GM12878 (cell line): ENCODE results near the gene PRDM2. TPM values are rescaled to one million over a fixed set of nuclear protein-coding genes. Genes with fewer than 3 reads are reported as not detected.

Source experiments
- BMI1 ChIP-seq: fragments of 450-650 bp; IDR thresholded peaks from 2 replicates; pipeline ENCODE4 v1.6.1; 2016; ENCODE audit warnings: mild to moderate bottlenecking, moderate library complexity, borderline replicate concordance
- CHD1 ChIP-seq: IDR thresholded peaks from 2 replicates; pipeline ENCODE4 v1.6.1; 2012; ENCODE audit warnings: low read depth, low read length, improper control_type of control experiment
- E2F4 ChIP-seq: IDR thresholded peaks from 2 replicates; pipeline ENCODE4 v1.6.1; 2012; ENCODE audit warnings: low read depth, low read length, improper control_type of control experiment
- E2F8 ChIP-seq: fragments of 450-650 bp; IDR thresholded peaks from 2 replicates; pipeline ENCODE4 v1.6.1; 2018; ENCODE audit warnings: mild to moderate bottlenecking, low read depth, moderate library complexity; ENCODE audit not compliant: partially characterized antibody
- IKZF1 ChIP-seq: fragments of 450-650 bp; conservative IDR thresholded peaks from 2 replicates; pipeline ENCODE4 v1.6.1; 2017; ENCODE audit warnings: antibody characterized with exemption, mild to moderate bottlenecking
- IRF5 ChIP-seq: fragments of 450-650 bp; IDR thresholded peaks from 2 replicates; pipeline ENCODE4 v1.6.1; 2017; ENCODE audit warnings: borderline replicate concordance
- NR2C1 ChIP-seq: fragments of 450-650 bp; IDR thresholded peaks from 2 replicates; pipeline ENCODE4 v1.6.1; 2017; ENCODE audit warnings: antibody characterized with exemption, mild to moderate bottlenecking, moderate library complexity
- NR2F1 ChIP-seq: fragments of 450-650 bp; conservative IDR thresholded peaks from 2 replicates; pipeline ENCODE4 v1.6.1; 2017; ENCODE audit warnings: mild to moderate bottlenecking
- PAX5 ChIP-seq: IDR thresholded peaks from 2 replicates; pipeline ENCODE4 v1.6.1; 2011; ENCODE audit warnings: low read depth, low read length, borderline replicate concordance
- PKNOX1 ChIP-seq: fragments of 450-650 bp; IDR thresholded peaks from 2 replicates; pipeline ENCODE4 v1.6.1; 2016; ENCODE audit warnings: mild to moderate bottlenecking
- POLR2AphosphoS5 ChIP-seq: IDR thresholded peaks from 2 replicates; pipeline ENCODE4 v1.6.1; 2011; ENCODE audit warnings: mild to moderate bottlenecking, low read length, inconsistent platforms
- RELA ChIP-seq: fragments of 450-650 bp; IDR thresholded peaks from 2 replicates; pipeline ENCODE4 v1.8.0; 2014; ENCODE audit warnings: borderline replicate concordance; ENCODE audit not compliant: partially characterized antibody
- SIN3A ChIP-seq: IDR thresholded peaks from 2 replicates; pipeline ENCODE4 v1.6.1; 2012; ENCODE audit warnings: low read depth, low read length, improper control_type of control experiment
- STAT1 ChIP-seq: fragments of 450-650 bp; conservative IDR thresholded peaks from 2 replicates; pipeline ENCODE4 v1.6.1; 2014; ENCODE audit warnings: antibody characterized with exemption, mild to moderate bottlenecking
- TBL1XR1 ChIP-seq: IDR thresholded peaks from 2 replicates; pipeline ENCODE4 v1.6.1; 2012; ENCODE audit warnings: low read depth, low read length, improper control_type of control experiment
- USF2 ChIP-seq: IDR thresholded peaks from 2 replicates; pipeline ENCODE4 v1.6.1; 2011; ENCODE audit warnings: low read depth, low read length, improper control_type of control experiment, borderline replicate concordance
- WRNIP1 ChIP-seq: IDR thresholded peaks from 2 replicates; pipeline ENCODE4 v1.6.1; 2011; ENCODE audit warnings: low read depth, low read length, improper control_type of control experiment, borderline replicate concordance
- ZNF207 ChIP-seq: fragments of 450-650 bp; IDR thresholded peaks from 2 replicates; pipeline ENCODE4 v1.6.1; 2014; ENCODE audit warnings: antibody characterized with exemption, mild to moderate bottlenecking, borderline replicate concordance
- ZNF24 ChIP-seq: fragments of 450-650 bp; IDR thresholded peaks from 2 replicates; pipeline ENCODE4 v1.6.1; 2017; ENCODE audit warnings: antibody characterized with exemption, mild to moderate bottlenecking
- ZNF622 ChIP-seq: fragments of 450-650 bp; IDR thresholded peaks from 2 replicates; pipeline ENCODE4 v1.6.1; 2017; ENCODE audit warnings: mild to moderate bottlenecking, inconsistent platforms
- polyA plus RNA-seq, 11 experiments: library from polyadenylated mRNA; depleted of rRNA in 4 of 11; unstranded in 6 of 11; stranded (reverse) in 5 of 11; fragments of >200 nt; fragmentation: Nextera tagmentation in 4 of 11; fragmentation: Illumina TruSeq in 1 of 11; extraction: Ambion mirVana in 4 of 11; extraction: Trizol in 1 of 11; gene quantifications; 1 replicate in 1 of 11; 2 replicates in 10 of 11; pipeline versions ENCODE4 v1.2.1 to v1.2.3, GENCODE V29; 2011 to 2016; ENCODE audit warnings: inconsistent platforms in 2 of 11, missing spikeins in 2 of 11, low read depth in 1 of 11
- total RNA-seq, 4 experiments: library from RNA; depleted of rRNA in 3 of 4; stranded (reverse); fragments of >200 nt in 3 of 4; fragmentation: Illumina TruSeq in 1 of 4; extraction: Trizol in 1 of 4; gene quantifications; 2 replicates each; pipeline versions ENCODE4 v1.2.1 to v1.2.3, GENCODE V29; 2013 to 2021
- TF ChIP-seq, protein P1 (sequence below): IDR thresholded peaks from 2 replicates; pipeline ENCODE4 v1.6.1; 2012; ENCODE audit warnings: low read depth, low read length, improper control_type of control experiment

The PRDM2 gene
- total and polyA plus RNA-seq, 10 of the 15 experiments (the other 5 are each of a cell fraction or from before 2014, with no cell fraction given), result 8.4 to 45.1 (median 23.5) TPM

GRCh38 chr1:13702425-13703127 is 2.6 kb downstream of the PRDM2 start (continued):
- no peak for TF ChIP-seq CHD1
- TF ChIP-seq E2F8, result no peak
- TF ChIP-seq IKZF1, result peak; percentile 43
- peak; percentile 60; the same call in 1 of the 2 replicates for TF ChIP-seq USF2
- TF ChIP-seq, protein P1, sequence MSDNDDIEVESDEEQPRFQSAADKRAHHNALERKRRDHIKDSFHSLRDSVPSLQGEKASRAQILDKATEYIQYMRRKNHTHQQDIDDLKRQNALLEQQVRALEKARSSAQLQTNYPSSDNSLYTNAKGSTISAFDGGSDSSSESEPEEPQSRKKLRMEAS, result no peak; the same call in 1 of the 2 replicates
- no peak for TF ChIP-seq IRF5
- no peak for TF ChIP-seq WRNIP1
- no peak for TF ChIP-seq E2F4
- TF ChIP-seq NR2C1, result no peak
- TF ChIP-seq BMI1, result peak; percentile 84
- no peak; the same call in 1 of the 2 replicates for TF ChIP-seq STAT1
- peak; percentile 94 for TF ChIP-seq PAX5
- TF ChIP-seq ZNF24, result no peak
- no peak for TF ChIP-seq NR2F1
- TF ChIP-seq ZNF207, result no peak
- peak; percentile 23; the same call in 1 of the 2 replicates for TF ChIP-seq TBL1XR1
- TF ChIP-seq POLR2AphosphoS5, result peak; percentile 77
- TF ChIP-seq ZNF622, result no peak
- peak; percentile 94 for TF ChIP-seq RELA
- peak; percentile 75 for TF ChIP-seq PKNOX1
- TF ChIP-seq SIN3A, result no peak; the same call in 1 of the 2 replicates
